Ovary (tissue), 9 donors: ENCODE data around the gene POMGNT1. TPM values are rescaled to one million over a fixed set of nuclear protein-coding genes. Genes with fewer than 3 reads are reported as not detected.

ENCODE experiments used
- DNase-seq, 5 donors: peaks; one replicate each; pipeline ENCODE4 v3.0.0-alpha.2; 2019 to 2020
- H3K27ac ChIP-seq, 2 donors: fragments of 200-600 bp; one replicate each; pipeline versions ENCODE4 v1.5.1 to v1.8.0; 2019 to 2022
- H3K27me3 ChIP-seq: fragments of 200-600 bp; one replicate; pipeline ENCODE4 v1.8.0; 2022
- H3K36me3 ChIP-seq: fragments of 200-600 bp; sonication (generic); one replicate; pipeline ENCODE4 v1.5.1; 2019
- H3K4me1 ChIP-seq: one replicate; pipeline ENCODE4 v1.8.1; 2013; ENCODE audit warnings: mild to moderate bottlenecking, moderate library complexity; ENCODE audit not compliant: insufficient read depth
- H3K4me3 ChIP-seq: fragments of 200-600 bp; sonication (generic); one replicate; pipeline ENCODE4 v1.5.1; 2017
- H3K9me3 ChIP-seq, 2 donors: fragments of 200-600 bp in 1 of 2; sonication (generic) in 1 of 2; one replicate each; pipeline versions ENCODE4 v1.5.1 to v1.8.1; 2013 to 2019; ENCODE audit warnings: mild to moderate bottlenecking in 1 of 2, moderate library complexity in 1 of 2
- CTCF ChIP-seq, 3 donors: fragments of 450-650 bp in 2 of 3; fragments of 200-600 bp in 1 of 3; IDR thresholded peaks; one replicate each; pipeline versions ENCODE4 v1.5.1 to v1.8.0; 2016 to 2022; ENCODE audit warnings: antibody characterized with exemption in 3 of 3, mild to moderate bottlenecking in 1 of 3
- EP300 ChIP-seq: sonication (generic); formaldehyde crosslinking; IDR thresholded peaks from one replicate; pipeline ENCODE4 v1.6.1; 2017; ENCODE audit warnings: antibody characterized with exemption
- POLR2A ChIP-seq: fragments of 450-650 bp; IDR thresholded peaks from one replicate; pipeline ENCODE4 v1.6.1; 2017; ENCODE audit warnings: antibody characterized with exemption, mild to moderate bottlenecking, moderate library complexity
- WGBS, 3 donors: extraction: QIAGEN DNeasy Blood & Tissue Kit in 1 of 3; methylation state at CpG; one replicate each; pipeline versions ENCODE4 v1.1.5 to v1.1.7; 2013 to 2017; 5-methylcytosine and 5-hydroxymethylcytosine counted together
- intact Hi-C, 4 donors: fragments of 100-400 bp; cut with DNase I; formaldehyde crosslinking; loops; one replicate each; pipeline versions ENCODE4 v1.11.0 to v1.15.1; 2022 to 2023
- polyA plus RNA-seq, 2 donors: library from polyadenylated mRNA; stranded (reverse); fragments of 200-250 nt in 1 of 2; fragments of 350-450 nt in 1 of 2; fragmentation: Illumina TruSeq in 1 of 2; extraction: RNeasy Lipid Tissue Mini Kit (QIAGEN cat#74804) in 1 of 2; gene quantifications; one replicate each; pipeline ENCODE4 v1.2.3, GENCODE V29; 2013 to 2014
- total RNA-seq, 7 donors: library from RNA; depleted of rRNA in 2 of 7; stranded (reverse); fragments of >200 nt in 2 of 7; fragmentation: NEBNext Ultra II Directional in 3 of 7; extraction: Animal tissue kit (Norgen Biotek cat#: 25700) in 3 of 7; gene quantifications; one replicate each; pipeline versions ENCODE4 v1.1.0 to v1.2.4, GENCODE V29; 2016 to 2023
- donor health status: DM: no; HTN: no; CAD: no; lungs with moderate emphysema.
- donor health status: DM: no; HTN: no; CAD: no.
- donor health status: Bipolar disorder and iron deficiency.
- donor health status: DM: yes; HTN: yes; CAD: no.
- donor health status: DM: no; HTN: no; CAD: no.
- donor health status: DM: yes; HTN: yes; CAD: no.

Gene POMGNT1
- total and polyA plus RNA-seq, 9 donors, result 19.1 to 49.2 (median 40.2) TPM

DNA sequence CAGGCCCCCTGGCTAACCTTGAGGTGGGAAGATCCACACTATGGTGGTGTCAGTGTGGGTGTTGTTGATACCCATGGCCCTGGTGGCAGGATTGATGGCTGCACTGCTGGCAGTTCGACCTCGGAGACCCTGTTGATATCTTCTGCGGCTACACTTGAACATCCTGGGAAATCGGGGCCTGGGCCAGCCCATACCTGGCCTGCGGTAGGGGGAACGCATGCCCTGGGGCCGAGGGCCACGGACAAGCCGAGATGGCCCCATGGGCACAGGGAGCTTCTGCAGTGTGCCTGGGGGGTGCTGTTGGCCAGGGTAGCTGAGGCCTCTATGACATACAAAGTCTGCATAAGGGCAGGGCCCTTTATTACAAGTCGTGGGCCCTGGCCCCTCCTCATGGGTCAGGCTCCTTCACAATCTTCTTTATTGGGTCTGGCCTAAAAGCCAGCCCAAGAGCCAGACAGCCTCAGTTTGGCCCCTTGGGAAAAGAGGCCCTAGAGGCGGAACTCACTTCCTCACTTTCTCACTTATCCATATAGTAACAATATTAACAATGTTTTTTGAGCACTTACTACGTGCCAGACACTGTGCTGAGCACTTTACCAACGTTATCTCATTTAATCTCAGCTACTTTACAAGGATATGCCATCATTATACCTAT lies 21.9 kb downstream of the POMGNT1 start, which contains the start of gene P3R3URF:
TSS of gene P3R3URF (minus strand) at position 278 of the 655 bp plus-strand sequence. CDS start at position 261, 17 bp downstream.
- Histone ChIP-seq H3K4me3 (no peak within 1 kb of the TSS), H3K9me3 (no peaks in the 10 kb centered on the region), H3K4me1 (no peaks in the 10 kb centered on the region), H3K36me3 (no peaks in the 10 kb centered on the region), H3K27me3 (no peaks in the 10 kb centered on the region), H3K27ac (no peak within 1 kb of the TSS)
- DNase-seq, result no peak
- intact Hi-C loops, result loop anchor here in 1 of 4 donors (5.0 kb wide), 1 partner anchor 139 kb away; no protein-coding TSS in a partner anchor
- WGBS, 3 donors, result 86 to 89% (median 89%) methylated on average over 13 of the region's 13 CpGs
- TF ChIP-seq POLR2A (no peak), EP300 (no peak), CTCF (IDR thresholded peaks at IDR 0.05) (no peak)

- Histone ChIP-seq H3K27ac (no peak overlapping the region), H3K4me3 (no peak overlapping the region), H3K9me3 (no peaks in the 10 kb centered on the region), H3K27me3 (no peaks in the 10 kb centered on the region), H3K36me3 (no peaks in the 10 kb centered on the region), H3K4me1 (no peaks in the 10 kb centered on the region)
- TF ChIP-seq POLR2A (no peak), EP300 (no peak), CTCF (IDR thresholded peaks at IDR 0.05) (no peak)
- intact Hi-C loops, result loop anchor here in 1 of 4 donors (5.0 kb wide), 1 partner anchor 138 kb away; no protein-coding TSS in a partner anchor
- DNase-seq, result no peak
- WGBS, 3 donors, result 61 to 82% (median 73%) methylated on average over 3 of the region's 3 CpGs
These were observed 23.0 kb downstream of the POMGNT1 start for GRCh38 chr1:46175243-46175642.

- H3K4me3 ChIP-seq, result no peak within 1 kb of the TSS
- 70 to 81% (median 79%) methylated on average over 11 of the region's 11 CpGs for WGBS, 3 donors
- no peaks in the 10 kb centered on the region for H3K27me3 ChIP-seq
- DNase-seq, result no peak
- TF ChIP-seq POLR2A, result no peak
- TF ChIP-seq EP300, result no peak
- no peak for TF ChIP-seq CTCF (IDR thresholded peaks at IDR 0.05)
- no peaks in the 10 kb centered on the region for H3K36me3 ChIP-seq
- intact Hi-C loops, result loop anchor here in 1 of 4 donors (5.0 kb wide), 1 partner anchor 137 kb away; no protein-coding TSS in a partner anchor
- H3K4me1 ChIP-seq, result no peaks in the 10 kb centered on the region
- no peaks in the 10 kb centered on the region for H3K9me3 ChIP-seq
- no peak within 1 kb of the TSS for H3K27ac ChIP-seq
These were observed 23.6 kb downstream of the POMGNT1 start, which contains the start of gene TSPAN1 for GRCh38 chr1:46174448-46175231. Gene TSPAN1 (plus strand): TSS chr1:46175087. CDS start chr1:46181108, 6,021 bp downstream.

GRCh38 chr1:46173361-46173856 lies 24.8 kb downstream of the POMGNT1 start:
- intact Hi-C loops, result no loop called here
- Histone ChIP-seq H3K4me1 (no peaks in the 10 kb centered on the region), H3K27ac (no peak overlapping the region), H3K4me3 (no peak overlapping the region), H3K36me3 (no peaks in the 10 kb centered on the region), H3K27me3 (no peaks in the 10 kb centered on the region), H3K9me3 (no peaks in the 10 kb centered on the region)
- DNase-seq, result no peak
- WGBS, 3 donors, result 22 to 30% (median 24%) methylated on average over 4 of the region's 4 CpGs
- TF ChIP-seq EP300, result no peak
- TF ChIP-seq POLR2A, result no peak
- TF ChIP-seq CTCF (IDR thresholded peaks at IDR 0.05), result no peak
